GM12874 (cell line): ENCODE results near the gene SFT2D3.

Experiments used
- TF ChIP-seq, protein P1 (sequence below): IDR thresholded peaks from 2 replicates; pipeline ENCODE4 v1.5.1; 2011; ENCODE audit warnings: low read depth, mild to moderate bottlenecking, control low read depth, low read length, moderate library complexity; ENCODE audit not compliant: insufficient read depth

SFT2D3 gene

DNA sequence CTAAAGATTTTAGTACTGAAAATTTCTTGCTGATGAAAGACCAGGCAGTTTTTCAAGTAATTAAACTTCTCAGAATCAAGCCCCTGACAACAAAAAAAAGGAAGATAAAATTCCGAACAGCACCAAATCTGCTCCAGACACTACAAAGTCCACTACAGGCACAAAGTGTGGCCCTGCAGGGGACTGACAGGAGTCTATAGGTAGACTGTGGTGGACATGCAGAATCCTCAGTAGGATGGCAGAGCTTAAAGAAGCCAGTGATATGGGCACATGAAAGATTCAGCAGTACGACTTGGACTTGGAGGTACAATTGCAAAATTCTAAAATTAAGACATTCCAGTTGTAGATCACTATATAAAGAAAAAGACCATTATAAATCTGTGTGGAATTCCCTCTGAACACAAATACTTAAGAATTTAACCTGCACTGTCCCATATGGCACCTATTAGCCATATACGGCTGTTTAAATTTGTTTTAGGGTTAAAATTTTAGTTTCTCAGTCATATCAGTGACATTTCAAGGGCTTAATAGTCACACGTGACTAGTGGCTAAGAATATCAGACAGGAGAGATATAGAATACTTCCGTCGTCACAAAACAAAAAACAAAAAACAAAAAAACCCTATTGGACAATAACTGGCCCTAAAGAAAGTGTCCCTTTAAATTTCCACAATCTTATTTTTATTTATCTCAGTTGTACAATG lies 32.0 kb downstream of the SFT2D3 start:
- TF ChIP-seq, protein P1, sequence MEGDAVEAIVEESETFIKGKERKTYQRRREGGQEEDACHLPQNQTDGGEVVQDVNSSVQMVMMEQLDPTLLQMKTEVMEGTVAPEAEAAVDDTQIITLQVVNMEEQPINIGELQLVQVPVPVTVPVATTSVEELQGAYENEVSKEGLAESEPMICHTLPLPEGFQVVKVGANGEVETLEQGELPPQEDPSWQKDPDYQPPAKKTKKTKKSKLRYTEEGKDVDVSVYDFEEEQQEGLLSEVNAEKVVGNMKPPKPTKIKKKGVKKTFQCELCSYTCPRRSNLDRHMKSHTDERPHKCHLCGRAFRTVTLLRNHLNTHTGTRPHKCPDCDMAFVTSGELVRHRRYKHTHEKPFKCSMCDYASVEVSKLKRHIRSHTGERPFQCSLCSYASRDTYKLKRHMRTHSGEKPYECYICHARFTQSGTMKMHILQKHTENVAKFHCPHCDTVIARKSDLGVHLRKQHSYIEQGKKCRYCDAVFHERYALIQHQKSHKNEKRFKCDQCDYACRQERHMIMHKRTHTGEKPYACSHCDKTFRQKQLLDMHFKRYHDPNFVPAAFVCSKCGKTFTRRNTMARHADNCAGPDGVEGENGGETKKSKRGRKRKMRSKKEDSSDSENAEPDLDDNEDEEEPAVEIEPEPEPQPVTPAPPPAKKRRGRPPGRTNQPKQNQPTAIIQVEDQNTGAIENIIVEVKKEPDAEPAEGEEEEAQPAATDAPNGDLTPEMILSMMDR: no peak

DNA sequence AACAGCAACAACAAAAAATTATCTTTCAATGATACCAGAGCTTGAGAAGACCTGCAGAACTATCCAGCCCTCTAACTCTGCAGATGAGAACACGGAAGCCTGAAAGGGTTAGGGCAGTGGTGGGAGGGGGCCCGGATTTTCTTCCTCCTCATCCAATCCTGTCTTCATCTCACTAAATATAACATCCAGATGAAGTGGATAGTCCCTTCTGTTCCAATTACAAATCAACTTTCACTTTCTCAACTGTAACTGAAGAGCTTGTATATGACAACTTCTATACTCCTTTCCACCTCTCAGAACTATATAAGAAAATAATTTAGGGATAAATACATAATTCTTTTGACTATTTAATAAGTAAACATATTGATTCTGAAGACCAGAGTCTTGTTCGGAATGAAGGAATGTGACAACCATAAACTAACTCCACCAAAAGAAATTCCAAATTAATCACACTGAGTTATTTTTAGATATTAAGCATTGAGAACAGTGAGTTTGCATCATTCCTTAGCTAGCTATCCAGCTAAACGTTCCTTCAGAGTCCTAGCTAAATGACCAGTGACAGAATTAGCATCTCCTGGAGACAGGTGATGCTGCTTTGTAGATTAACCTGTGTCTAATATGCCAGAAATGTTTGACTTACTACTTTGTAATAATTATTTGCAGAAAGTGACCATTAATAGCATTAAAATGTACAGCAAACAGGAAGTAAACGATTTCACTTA lies 32.7 kb downstream of the SFT2D3 start:
- TF ChIP-seq, protein P1: no peak

DNA sequence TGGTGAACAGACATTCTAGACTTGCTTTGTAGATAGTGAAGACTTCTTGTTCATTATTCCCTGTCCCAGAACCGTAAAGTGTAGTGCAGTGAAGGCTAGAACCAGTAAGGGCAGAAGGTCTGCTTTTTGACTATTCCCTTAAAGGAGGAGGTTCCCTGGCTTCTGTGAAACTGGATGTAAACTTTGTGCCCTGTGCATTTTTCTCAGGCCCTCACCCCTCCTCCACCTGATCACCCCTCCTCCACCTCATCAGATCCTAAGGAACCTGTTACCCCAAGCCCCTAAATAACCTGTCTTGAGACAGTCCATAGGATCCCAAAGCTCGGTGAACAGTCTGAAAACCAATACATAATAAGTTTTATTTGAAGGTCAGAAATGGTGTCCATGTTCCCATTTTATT lies 33.7 kb downstream of the SFT2D3 start:
- TF ChIP-seq, protein P1: no peak

DNA sequence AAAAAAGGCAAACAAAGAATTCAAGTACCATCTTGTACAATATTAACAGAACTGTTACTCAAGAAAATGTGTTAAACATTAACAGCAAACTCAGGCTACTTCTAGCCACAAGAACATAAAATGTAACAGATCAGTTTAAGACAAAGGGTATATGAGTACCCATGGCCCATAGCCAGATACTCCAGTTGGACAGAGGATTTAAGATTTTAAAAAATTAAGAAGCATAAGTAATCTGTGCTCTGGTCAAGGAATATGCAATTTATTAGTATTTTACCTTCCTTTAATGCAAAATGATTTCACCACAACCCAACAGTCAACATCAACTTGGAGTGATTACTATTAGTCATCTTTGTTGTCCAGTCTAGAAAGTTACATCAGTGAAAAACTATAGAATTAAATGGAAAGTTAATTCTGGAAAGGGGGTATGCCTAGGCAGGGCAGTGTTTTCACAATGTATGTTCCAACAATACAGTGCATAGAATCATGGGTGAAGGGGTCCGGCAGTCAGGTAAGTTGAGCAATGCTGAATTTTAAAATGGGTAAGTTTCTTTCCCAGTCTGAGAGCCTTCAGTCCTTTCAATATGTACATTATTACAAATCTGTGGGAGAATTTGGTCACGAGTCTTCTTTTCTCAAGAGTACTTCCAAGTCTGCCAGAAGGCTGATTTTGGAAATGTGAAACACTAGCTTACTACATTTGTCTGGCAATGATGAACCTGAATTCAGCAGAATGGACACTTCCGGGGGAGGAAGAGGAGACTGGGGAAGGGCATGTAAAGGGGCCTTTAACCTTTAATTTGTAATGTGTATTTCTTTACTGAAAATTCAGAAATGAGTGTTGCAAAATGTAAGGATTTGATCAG lies 34.5 kb downstream of the SFT2D3 start:
- TF ChIP-seq, protein P1: no peak

DNA sequence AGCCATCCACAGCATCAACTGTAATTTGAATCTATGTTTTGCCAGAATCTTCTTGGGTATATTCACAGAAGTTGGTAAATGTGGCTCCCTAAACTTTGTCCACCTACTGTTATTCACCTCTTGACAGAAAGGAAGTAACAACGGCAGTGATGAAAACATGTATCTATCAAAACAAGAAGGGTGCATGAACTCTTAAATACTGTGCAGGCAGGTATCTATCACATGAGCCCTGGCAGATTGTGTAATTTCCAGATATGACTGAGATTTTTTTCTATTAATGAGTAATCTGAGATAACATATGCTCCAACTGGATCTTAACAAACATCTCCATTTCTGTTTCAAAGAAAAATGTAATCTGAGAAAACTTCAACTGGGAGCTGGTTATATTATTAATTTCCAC lies 36.6 kb downstream of the SFT2D3 start:
- TF ChIP-seq, protein P1: no peak

DNA sequence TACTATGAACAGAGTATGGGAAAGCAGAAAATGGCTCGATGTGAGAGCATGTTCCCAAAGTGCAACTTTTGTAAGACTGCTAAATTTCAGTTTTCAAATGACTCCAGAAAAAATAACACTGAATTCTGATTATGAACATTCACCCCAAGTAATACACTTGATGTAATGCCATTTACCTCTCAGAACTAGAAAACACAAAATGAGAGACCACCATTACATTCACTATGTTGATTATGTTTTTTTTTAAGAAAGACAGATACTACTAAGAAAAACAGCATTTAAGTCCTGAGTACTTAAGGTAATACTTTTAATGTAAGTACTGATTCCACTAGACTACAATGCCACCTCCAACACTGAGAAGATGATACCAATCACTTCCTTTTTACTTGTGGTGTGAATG lies 38.5 kb downstream of the SFT2D3 start:
- TF ChIP-seq, protein P1: no peak
